BJ (cell line): ENCODE measurements around the gene ERRFI1. TPM values are rescaled to one million over a fixed set of nuclear protein-coding genes. Genes with fewer than 3 reads are reported as not detected.

Experiments
- CTCF ChIA-PET: fragments of 350-600 bp; formaldehyde crosslinking; extraction: SDS; loops from one replicate; lab custom pipeline; 2021; ENCODE audit warnings: antibody characterized with exemption, inconsistent platforms; lab: Yijun Ruan, JAX
- POLR2A ChIA-PET: fragments of 300-600 bp; sonication (Branson Sonifier 250); formaldehyde crosslinking; extraction: SDS; loops from one replicate; lab custom pipeline; 2021; ENCODE audit warnings: antibody characterized with exemption; lab: Charles Lee
- DNase-seq: peaks from one replicate; pipeline ENCODE4 v3.0.0-alpha.2; 2011; ENCODE audit warnings: low read depth
- H3K27me3 ChIP-seq: 2 replicates; pipeline ENCODE4 v1.6.0; 2011; ENCODE audit warnings: low read length; ENCODE audit not compliant: control insufficient read depth, insufficient read depth
- H3K36me3 ChIP-seq: 2 replicates; pipeline ENCODE4 v1.5.1; 2011; ENCODE audit warnings: low read length; ENCODE audit not compliant: control insufficient read depth, insufficient read depth
- H3K4me3 ChIP-seq: 2 replicates; pipeline ENCODE4 v1.5.1; 2011; ENCODE audit warnings: low read depth, mild to moderate bottlenecking, control low read depth, low read length
- polyA plus RNA-seq: library from polyadenylated mRNA; depleted of rRNA; stranded (reverse); fragments of >200 nt; gene quantifications from 2 replicates; pipeline ENCODE4 v1.2.3, GENCODE V29; 2011; rRNA removed
- small RNA-seq: library from RNA; depleted of rRNA; stranded (forward); fragments of <200 nt; gene quantifications from one replicate; pipeline ENCODE3, GENCODE V24; 2012; ENCODE audit warnings: low replicate concordance, low read depth; ENCODE audit not compliant: insufficient read length
- TF ChIP-seq, protein P1 (sequence below): IDR thresholded peaks from 2 replicates; pipeline ENCODE4 v1.5.1; 2011; ENCODE audit warnings: low read depth, mild to moderate bottlenecking, control low read depth, inconsistent platforms, low read length, moderate library complexity; ENCODE audit not compliant: insufficient read depth

Gene ERRFI1
- polyA plus RNA-seq, 1 experiment = 20.5 TPM

DNA sequence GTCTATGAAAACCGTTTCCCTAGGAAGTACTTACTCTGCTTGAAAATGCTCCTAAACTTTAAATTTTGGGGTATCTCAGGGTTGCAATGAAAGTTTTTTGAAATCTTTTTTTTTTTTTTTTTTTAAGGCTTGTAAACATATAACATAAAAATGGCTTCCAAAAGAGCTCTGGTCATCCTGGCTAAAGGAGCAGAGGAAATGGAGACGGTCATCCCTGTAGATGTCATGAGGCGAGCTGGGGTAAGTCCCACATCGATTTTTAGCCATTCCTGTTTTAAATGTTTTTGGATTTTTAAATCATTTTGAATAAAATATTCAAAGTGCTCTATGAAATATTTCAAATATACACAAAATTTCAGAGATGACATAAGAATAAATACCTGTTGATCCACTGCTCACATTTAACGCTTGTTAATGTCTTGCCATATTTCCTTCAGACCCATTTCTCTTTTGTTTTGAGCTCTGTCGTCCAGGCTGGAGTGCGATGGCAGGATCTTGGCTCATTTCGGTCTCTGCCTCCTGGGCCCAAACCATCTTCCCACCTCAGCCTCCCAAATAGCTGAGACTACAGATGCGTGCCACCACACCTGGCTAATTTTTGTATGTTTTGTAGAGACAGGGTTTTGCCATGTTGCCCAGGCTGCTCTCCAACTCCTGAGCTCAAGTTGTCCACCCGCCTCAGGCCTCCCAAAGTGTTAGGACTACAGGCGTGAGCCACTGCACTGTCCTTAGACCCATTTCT lies 63.3 kb downstream of the ERRFI1 start:
- Histone ChIP-seq H3K36me3 (peaks cover 14% of the 10 kb centered on the region), H3K27me3 (no peaks in the 10 kb centered on the region), H3K4me3 (peak overlapping the region; percentile 85; the same call in 1 of the 2 replicates)
- ChIA-PET POLR2A (no interaction called here), CTCF (interaction anchor here (1.1 kb wide), 1 partner anchor 13 kb away, joined by 3 read pairs; no protein-coding TSS in a partner anchor)
- TF ChIP-seq, protein P1, sequence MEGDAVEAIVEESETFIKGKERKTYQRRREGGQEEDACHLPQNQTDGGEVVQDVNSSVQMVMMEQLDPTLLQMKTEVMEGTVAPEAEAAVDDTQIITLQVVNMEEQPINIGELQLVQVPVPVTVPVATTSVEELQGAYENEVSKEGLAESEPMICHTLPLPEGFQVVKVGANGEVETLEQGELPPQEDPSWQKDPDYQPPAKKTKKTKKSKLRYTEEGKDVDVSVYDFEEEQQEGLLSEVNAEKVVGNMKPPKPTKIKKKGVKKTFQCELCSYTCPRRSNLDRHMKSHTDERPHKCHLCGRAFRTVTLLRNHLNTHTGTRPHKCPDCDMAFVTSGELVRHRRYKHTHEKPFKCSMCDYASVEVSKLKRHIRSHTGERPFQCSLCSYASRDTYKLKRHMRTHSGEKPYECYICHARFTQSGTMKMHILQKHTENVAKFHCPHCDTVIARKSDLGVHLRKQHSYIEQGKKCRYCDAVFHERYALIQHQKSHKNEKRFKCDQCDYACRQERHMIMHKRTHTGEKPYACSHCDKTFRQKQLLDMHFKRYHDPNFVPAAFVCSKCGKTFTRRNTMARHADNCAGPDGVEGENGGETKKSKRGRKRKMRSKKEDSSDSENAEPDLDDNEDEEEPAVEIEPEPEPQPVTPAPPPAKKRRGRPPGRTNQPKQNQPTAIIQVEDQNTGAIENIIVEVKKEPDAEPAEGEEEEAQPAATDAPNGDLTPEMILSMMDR = no peak
- DNase-seq = no peak

DNA sequence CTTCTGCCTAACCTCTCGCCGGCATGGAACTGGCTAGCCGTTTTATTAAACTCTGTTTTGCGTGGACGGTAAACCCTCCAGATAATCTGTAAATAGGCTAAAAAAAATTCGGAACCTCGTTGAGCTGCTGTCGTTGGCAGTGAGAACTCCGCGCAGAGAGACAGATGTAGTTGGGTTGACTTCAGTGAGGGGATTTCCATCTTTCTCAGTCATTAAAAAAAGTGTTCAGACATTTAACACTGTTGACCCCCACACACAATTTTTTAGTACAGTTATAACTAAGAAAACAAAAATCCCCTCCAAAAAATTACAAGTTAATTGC lies 64.1 kb downstream of the ERRFI1 start:
- DNase-seq = no peak
- TF ChIP-seq, protein P1 = no peak
- CTCF ChIA-PET = no interaction called here
- H3K4me3 ChIP-seq = peak overlapping the region; percentile 85
- POLR2A ChIA-PET = no interaction called here
- H3K36me3 ChIP-seq = peaks cover 14% of the 10 kb centered on the region
- H3K27me3 ChIP-seq = no peaks in the 10 kb centered on the region

Small RNA genes within 50 kb of the gene (small RNA-seq; reads per million reads assigned to genes)
- not detected for gene RF00019

Other genes with a start within 250 kb of the ERRFI1 start
- 13.5 and 14.9 TPM in 2 replicates for gene PER3, start 242.0 kb downstream of the ERRFI1 start, polyA plus RNA-seq
- not detected in 2 replicates for gene UTS2, start 173.2 kb downstream of the ERRFI1 start, polyA plus RNA-seq
- not detected in 2 replicates for gene TNFRSF9, start 85.5 kb downstream of the ERRFI1 start, polyA plus RNA-seq
- 242 and 358 TPM in 2 replicates for gene PARK7, start 64.6 kb downstream of the ERRFI1 start, polyA plus RNA-seq